GM12873 (cell line): ENCODE results near the gene RANBP10.

Source experiments
- CTCF ChIP-seq: IDR thresholded peaks from 2 replicates; pipeline ENCODE4 v1.5.1; 2012; ENCODE audit warnings: low read depth, mild to moderate bottlenecking, moderate library complexity, low read length, control low read depth; ENCODE audit not compliant: insufficient read depth; ENCODE audit errors: missing control alignments

Gene RANBP10

GRCh38 chr16:67806428-67807147 lies at the start of gene RANBP10, which contains the start of gene TSNAXIP1:
Gene RANBP10, minus strand, starts transcription at chr16:67806560. Its CDS starts 24 bp downstream, at chr16:67806536.
Gene TSNAXIP1, plus strand, starts transcription at chr16:67806889. Its CDS starts 261 bp downstream, at chr16:67807150.
- no peak for TF ChIP-seq CTCF

- no peak for TF ChIP-seq CTCF
These were observed 49.4 kb upstream of the RANBP10 start for GRCh38 chr16:67855789-67856188.

- TF ChIP-seq CTCF = no peak
These were observed 47.3 kb upstream of the RANBP10 start for GRCh38 chr16:67853670-67854069.

DNA sequence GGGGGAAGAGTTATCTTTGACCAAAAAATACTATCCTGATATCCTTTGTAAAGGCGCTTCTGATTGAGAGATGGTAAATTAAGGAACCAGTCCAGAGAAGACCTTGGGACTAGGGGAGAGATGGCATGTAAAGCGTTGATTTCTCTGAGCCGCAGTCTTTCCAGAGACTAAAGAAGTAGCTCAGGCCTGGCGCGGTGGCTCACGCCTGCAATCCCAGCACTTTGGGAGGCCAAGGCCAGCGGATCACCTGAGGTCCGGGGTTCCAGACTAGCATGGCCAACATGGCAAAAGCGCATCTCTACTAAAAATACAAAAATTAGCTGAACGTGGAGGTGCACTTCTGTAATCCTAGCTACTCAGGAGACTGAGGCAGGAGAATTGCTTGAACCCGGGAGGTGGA lies 41.8 kb upstream of the RANBP10 start:
- no peak for TF ChIP-seq CTCF

DNA sequence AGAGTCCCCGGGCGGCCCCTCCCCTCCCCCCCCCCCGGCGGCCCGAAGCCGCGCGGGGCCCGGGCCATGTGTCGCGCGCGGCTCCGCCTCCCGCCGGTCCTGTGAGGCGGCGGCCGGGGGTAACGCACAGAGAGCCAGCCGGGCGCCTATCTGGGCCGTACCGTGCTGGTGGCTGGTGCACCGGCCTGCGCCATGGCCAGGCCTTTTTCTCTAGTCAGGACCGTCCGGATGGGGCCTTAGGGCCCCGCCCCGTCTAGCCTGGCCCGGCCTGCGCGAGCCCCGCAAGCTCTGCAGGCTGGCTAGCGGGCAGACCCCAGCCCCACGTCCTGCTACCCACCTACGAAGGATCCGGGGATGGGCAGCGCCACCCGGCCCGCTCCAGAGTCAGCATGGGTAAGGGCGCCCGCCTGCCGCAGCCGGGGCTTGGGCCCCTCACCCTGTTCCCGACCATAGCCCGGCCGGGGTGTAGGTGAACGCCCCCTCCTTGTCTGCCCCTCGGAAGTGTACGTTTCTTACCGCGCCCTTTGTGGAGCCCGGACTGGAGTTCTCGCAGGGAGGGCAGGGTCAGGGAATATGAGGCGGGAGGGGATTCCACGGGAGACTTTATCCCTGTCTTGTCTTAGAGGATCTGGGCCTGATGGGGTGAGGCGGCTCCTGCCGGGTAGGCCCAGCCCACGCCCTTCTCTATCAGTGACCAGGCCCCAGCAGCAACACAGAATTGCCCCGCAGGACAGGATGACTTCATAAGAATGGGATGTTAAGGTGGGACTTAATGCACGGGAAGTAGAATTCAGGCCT lies 40.9 kb upstream of the RANBP10 start, which contains the start of gene CENPT:
TSS of gene CENPT (minus strand) at position 630 of the 798 bp plus-strand sequence. CDS start 13,834 bp downstream, outside the sequence.
- TF ChIP-seq CTCF = no peak

DNA sequence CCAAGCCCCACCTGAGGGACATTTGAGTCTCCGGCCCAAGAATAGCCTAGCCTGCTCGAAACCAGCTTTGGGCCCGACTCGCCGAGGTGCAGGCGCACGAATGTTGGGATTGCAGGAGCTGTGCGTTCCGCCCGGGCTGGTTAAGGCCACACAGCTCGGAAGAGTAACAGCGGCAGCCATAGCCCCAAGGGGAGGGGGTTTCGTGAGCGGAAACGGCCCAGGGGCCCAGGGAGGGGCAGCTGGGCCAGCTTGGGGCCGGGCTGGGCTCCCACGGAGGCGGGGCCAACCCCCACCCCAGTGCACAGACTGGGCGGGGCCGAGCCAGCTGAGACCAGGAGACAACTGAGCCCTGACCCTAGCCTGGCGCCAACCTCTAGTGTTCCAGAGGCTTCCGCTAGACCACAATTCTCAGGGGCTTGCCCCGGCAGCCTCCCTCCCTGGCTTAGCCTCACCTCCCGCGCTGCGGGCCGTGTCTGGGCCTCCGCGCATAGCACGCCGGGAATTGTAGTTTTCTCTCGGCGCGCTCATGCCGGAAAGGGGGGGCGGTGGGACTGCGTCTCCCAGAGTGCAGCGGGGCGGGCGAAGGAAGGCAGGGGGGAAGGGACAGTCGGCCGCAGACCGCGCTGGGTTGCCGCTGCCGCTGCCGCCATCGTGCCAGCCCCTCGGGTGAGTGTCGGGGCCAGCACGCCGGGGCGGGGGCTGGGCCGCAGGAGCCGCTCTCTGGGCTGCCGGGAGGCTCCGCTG lies 40.1 kb upstream of the RANBP10 start, which contains the start of gene NUTF2:
TSS of gene NUTF2 (plus strand) at position 614 of the 744 bp plus-strand sequence. CDS start 18,198 bp downstream, outside the sequence.
- TF ChIP-seq CTCF = no peak

- no peak for TF ChIP-seq CTCF
These were observed 39.6 kb upstream of the RANBP10 start for GRCh38 chr16:67846063-67846319.
